Heart left ventricle (tissue), 13 donors: ENCODE measurements around the gene RIC3.

Experiments
- POLR2A ChIP-seq, 2 donors: fragments of 450-650 bp; IDR thresholded peaks; one replicate each; pipeline ENCODE4 v1.6.1; 2017; ENCODE audit warnings: antibody characterized with exemption in 2 of 2, mild to moderate bottlenecking in 2 of 2, moderate library complexity in 2 of 2
- TF ChIP-seq, protein P1 (sequence below), 12 donors: fragments of 200-600 bp; sonication (generic) in 4 of 12; IDR thresholded peaks; one replicate each; pipeline versions ENCODE4 v1.5.0 to v1.8.0; 2018 to 2022; ENCODE audit warnings: antibody characterized with exemption in 12 of 12, mild to moderate bottlenecking in 5 of 12
- donor health status: ischemic (EF 13 %, LVEDD 7.1; RV severe dilation, severe dysfunction).
- donor health status: DM: no; HTN: yes; CAD: no.
- donor health status: DM: no; HTN: no; CAD: no.
- donor health status: ischemic (EF 25% LVEDD 6.9; RV normal size, moderate dysfunction).
- donor health status: ischemic (EF 25% LVEDD 5.7; RV mildly dilated, moderate dysfunction).
- donor health status: ischemic (EF 35%, LVEDD 5.7; RV mildly dilated, moderate dysfunction).
- donor health status: nonischemic (EF 11% LVEDD 7.7; RV severe dilation, severe dysfunction).
- donor health status: DM: yes; HTN: yes; CAD: no.
- donor health status: PGD.
- donor health status: ischemic (EF 29% LVEDD 5.4; RV normal size, mild dysfunction).
- donor health status: nonischemic (EF 23%, LVEDD 6.1; RV moderate dilation, normal function).

DNA sequence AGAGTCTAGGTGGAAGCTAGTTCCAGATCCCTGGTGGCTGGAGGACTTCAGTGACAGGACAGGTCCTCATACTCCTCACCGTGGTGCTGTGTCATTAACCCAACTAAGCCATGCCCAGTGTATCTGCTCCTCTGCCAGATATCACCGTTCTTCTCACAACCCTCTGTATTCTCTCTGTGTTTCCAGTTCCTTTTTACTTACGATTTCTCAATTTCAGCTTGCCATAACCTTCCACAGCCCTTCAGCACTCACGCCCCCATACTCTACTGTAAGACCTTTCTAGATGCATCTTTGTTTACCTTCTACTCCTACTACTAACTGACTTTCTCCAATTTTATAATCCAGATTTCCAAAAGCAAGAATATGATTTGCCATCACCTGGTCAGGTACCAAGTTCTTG lies 26.1 kb upstream of the RIC3 start:
- TF ChIP-seq, protein P1, sequence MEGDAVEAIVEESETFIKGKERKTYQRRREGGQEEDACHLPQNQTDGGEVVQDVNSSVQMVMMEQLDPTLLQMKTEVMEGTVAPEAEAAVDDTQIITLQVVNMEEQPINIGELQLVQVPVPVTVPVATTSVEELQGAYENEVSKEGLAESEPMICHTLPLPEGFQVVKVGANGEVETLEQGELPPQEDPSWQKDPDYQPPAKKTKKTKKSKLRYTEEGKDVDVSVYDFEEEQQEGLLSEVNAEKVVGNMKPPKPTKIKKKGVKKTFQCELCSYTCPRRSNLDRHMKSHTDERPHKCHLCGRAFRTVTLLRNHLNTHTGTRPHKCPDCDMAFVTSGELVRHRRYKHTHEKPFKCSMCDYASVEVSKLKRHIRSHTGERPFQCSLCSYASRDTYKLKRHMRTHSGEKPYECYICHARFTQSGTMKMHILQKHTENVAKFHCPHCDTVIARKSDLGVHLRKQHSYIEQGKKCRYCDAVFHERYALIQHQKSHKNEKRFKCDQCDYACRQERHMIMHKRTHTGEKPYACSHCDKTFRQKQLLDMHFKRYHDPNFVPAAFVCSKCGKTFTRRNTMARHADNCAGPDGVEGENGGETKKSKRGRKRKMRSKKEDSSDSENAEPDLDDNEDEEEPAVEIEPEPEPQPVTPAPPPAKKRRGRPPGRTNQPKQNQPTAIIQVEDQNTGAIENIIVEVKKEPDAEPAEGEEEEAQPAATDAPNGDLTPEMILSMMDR (IDR thresholded peaks at IDR 0.05) = no peak
- TF ChIP-seq POLR2A (IDR thresholded peaks at IDR 0.05) = no peak
